NCI-H2227 treated with DMSO at 0.1 percent for 48 hours (cell line): Measurements from ENCODE around the gene SERBP1.
"Not testable (repeated sequence)": the region's sequence is repeated elsewhere in the genome, so short reads cannot be mapped to it uniquely, and the experiment has no call there.

Experiments
- DNase-seq: peaks from one replicate; lab custom pipeline; 2025; lab: John Stamatoyannopoulos, UW

SERBP1 gene

GRCh38 chr1:67440339-67440738 lies 10.1 kb upstream of the SERBP1 start:
- no peak for DNase-seq

GRCh38 chr1:67439277-67440029 lies 9.3 kb upstream of the SERBP1 start:
- no peak for DNase-seq

DNA sequence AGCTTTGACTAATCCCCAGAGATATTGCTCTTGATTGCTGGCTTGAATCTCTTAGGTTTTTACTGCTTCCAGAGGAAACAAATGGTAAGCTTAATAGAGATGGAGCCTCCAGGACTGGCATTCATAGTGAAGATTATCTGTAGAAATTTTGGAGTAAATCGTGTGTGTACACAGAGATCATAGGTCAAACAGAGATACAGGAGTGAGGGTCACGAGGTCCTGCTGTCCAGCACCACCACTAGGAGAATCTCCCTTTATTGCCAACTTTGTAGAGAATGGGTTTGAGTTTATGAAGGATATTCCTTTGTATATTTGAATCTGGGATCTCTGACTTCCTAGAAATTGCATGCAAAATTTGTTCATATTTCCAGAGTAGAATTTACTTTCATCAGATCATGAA lies 7.8 kb upstream of the SERBP1 start:
- no peak for DNase-seq

DNA sequence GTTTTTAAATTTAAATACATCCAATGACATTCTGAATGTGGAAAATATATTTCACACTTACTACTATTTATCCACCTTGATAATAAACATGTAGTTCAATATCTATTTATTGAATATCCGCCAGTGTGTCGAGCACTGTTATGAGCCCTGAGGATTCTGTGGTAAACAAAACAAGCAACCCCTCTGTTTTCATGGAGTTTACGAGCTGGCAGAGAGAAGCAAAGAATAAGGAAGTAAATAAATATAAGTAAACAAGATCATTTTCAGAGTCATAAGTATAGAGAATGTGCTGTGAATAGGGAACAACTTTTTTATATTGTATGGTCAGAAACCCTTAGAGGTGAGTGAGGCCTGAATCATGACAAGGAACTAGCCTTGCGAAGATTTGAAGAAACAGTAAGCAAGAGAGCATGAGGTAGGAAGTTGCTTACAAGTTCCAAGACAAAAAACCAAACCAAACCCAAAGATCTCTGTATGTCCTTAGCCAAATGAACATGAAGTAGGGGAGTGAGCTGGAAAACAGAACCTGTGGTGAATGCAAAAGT lies 6.4 kb upstream of the SERBP1 start:
- DNase-seq: no peak

GRCh38 chr1:67434491-67434890 lies 4.3 kb upstream of the SERBP1 start:
- DNase-seq: no peak

- DNase-seq: no peak
These were observed 3.6 kb upstream of the SERBP1 start for GRCh38 chr1:67433837-67434236.

DNA sequence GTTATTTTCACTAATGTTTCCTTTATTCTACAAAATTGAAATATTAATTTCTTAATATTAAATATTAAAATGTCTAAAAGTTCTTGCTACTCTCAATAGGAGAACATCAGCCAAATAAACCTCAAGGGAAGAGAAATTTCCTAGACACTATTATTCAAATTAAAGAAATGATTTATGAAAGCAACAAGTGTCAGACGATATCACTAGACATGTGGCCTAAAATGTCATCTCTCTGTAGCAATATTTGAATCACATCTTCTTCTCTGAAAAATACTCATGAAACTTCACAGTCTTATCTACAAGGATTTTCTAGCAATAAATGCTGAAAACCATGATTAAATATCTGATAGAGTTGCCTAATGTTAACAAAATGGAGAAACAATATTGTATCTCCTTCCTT lies 2.5 kb upstream of the SERBP1 start:
- DNase-seq: no peak

DNA sequence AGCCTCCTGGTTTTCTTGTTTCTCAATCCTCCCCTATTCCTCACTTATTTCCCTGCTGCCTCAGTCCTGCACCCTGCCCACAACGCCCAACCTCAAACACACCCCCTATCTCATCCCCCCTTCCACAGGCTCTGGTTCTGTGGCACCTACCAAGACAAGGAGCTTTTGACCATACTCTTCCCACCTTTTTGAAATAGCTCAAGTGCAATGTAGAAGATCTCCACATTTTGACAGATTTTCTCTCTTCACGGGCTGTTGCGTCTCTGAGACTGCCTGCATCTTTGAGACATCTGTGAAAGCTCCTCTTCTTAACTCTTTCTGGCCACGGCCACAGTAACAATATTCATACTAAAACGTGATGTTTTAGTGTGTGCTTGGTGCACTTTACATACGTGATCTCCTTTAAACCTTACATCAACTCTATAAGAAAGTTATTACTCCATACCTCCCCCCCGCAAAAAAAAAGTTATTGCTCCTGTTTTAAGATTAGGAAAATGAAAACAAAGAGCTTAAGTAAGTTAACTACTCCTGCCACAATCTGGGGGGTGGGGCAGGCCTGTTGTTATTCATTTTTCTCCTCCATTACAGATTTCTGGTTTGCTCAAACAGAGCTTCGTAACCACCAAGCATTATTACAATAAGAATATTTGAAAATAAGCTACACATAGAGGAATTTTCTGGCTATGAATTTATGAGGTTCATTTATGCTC lies 1.8 kb upstream of the SERBP1 start:
- no peak for DNase-seq

DNA sequence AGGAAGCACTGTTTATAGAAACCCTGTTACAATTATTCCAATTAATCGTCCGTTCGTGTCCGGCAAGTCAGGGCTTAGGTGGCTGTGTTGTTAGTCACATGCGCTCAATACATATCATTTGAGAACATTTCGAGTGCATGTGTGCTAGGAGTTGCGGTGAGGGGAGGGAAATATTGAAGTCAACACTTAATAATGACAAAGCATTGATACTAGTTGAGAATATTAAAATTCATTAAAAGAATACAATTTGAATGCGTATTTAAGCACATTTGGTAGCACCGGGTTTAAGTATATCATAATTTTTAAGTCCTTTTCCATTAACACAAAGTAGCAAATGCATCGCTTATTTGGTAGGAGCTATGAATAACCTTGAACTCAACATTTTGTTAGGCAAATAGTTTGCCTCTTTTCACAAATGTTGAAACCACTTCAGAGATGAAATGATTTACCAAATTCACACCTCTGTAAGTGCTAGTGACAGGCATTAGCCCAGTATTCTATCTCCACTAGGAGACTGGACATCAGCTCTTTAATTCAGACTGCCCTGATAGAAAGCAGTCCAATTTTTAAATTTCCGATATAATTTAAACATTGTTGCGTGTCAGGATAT lies 1.1 kb upstream of the SERBP1 start:
- no peak for DNase-seq

DNA sequence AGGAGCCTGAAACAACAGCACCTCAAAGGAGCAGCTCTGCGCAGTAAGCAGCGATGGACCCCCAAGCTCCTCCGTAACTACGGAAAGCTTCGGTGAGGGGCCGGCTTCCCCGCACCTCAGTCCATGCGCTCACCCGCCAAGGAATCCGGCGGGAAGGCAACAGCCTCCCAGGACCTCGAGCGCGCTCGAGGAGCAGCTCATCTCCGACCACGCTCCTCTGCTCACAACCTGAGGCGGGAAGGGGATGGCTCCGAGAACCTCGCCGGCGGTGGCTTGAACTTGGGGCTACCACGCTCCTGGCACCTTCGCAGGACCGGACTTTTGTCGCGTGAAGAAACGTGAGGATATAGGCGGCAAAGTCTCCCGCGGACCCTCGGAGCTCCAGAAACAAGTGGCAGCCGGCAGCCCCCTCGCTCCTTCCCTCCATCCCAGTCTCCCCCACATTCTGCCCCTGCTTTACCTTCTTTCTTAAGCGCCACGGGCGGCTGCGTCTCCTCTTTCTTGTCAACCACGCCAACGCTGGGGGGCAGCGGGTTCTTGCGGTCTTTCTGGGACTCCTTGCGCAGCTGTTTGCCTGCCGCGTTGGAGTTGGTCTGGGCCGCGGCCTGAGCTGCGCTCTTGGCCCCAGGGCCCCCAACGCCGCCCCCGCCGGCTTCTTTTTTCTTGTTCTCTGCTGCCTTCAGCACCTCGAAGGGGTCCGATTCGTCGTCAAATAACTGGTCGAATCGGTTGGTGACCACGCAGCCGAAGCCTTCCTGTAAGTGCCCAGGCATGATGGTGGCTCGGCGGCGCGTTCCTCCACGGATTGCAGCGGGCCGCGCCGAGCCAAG lies 459 bp downstream of the SERBP1 start:
- DNase-seq: no peak

- no peak for DNase-seq
These were observed 1.1 kb downstream of the SERBP1 start for GRCh38 chr1:67429011-67429527.

- DNase-seq: no peak
These were observed 2.3 kb downstream of the SERBP1 start for GRCh38 chr1:67427947-67428346.

GRCh38 chr1:67427465-67427864 lies 2.7 kb downstream of the SERBP1 start:
- DNase-seq: no peak

DNA sequence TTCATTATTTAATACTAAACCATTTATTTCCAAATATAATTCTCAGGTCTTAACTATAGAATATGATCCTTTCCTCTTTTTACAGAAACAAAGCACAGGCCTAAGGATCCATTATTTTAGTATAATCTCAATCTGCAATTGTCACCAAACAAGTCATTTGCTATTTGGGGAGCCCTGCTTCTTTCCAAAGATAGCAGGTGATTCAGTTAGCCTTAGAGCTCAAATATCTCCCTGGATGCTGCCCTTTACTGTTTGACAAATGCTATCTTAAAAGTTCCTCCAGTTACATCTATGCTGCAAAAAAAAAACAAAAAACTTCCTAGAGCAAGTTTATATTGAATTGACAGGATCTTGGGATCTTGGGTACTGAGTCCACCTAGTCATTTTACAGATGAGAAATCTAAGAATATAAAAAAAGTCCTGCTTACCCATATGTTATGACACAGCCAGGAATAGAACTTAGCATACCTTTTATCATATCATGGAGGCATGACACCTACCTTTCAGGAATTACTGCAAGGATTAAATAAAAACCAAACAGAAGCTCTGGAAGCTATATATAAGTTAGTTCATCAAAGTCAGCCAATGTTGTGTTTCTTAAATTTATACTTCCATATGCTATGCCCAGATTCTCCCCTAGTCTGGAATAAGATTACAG lies 9.2 kb downstream of the SERBP1 start:
- no peak for DNase-seq

- DNase-seq: no peak
These were observed 11.2 kb downstream of the SERBP1 start for GRCh38 chr1:67418839-67419586.

- DNase-seq: not testable (repeated sequence)
These were observed 12.5 kb downstream of the SERBP1 start for GRCh38 chr1:67417733-67418132.

- no peak for DNase-seq
These were observed 15.2 kb downstream of the SERBP1 start for GRCh38 chr1:67415041-67415440.

DNA sequence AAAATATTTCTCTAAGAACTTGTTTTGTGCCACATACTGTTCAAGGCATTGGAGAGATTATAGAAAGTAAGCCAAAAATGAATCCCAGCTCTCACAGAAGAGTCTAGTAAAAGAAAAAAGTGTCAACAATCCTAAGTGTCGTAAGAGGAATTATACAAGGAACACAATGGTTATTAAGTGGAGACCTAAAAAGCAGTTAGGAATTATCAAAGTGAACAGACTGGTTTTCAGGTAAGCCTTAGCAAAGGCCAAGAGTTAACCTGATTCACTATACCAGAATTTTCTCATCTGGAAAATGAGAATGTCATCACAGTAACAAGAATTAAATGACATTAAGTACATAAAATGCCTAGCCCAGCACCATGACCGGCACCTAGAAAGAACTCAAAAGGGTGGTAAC lies 15.6 kb downstream of the SERBP1 start:
- no peak for DNase-seq

- not testable (repeated sequence) for DNase-seq
These were observed 17.1 kb downstream of the SERBP1 start for GRCh38 chr1:67413101-67413500.

- no peak for DNase-seq
These were observed 22.1 kb downstream of the SERBP1 start for GRCh38 chr1:67408148-67408547.

DNA sequence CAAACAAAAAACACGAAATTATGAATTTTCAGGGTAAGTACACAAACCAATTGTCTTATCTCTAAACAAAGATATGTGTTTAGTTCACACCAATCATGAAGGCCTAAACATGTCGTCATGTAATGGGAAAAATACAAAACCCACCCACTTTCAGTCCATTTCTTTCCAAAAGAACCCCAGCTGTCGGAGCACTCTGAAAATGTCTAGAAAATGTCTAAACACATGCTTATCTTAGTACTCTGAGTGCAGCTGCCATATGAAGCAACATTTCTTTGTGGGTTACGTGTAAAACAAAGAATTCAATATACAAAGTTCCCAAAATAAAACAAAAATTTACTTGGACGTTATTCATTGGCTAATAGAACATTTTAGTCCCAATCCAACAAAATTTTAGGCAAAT lies 22.7 kb downstream of the SERBP1 start:
- DNase-seq: no peak
